Measurements from ENCODE around the gene SMCO4. TPM values are rescaled to one million over a fixed set of nuclear protein-coding genes. Genes with fewer than 3 reads are reported as not detected.

Gene SMCO4
- total RNA-seq, 6 experiments from 2014 or later = 8.6 to 13.1 (median 11.0) TPM

- Mint-ChIP-seq H3K4me1 (ENCODE audit: low read depth) (peaks cover 23% of the 10 kb centered on the region), H3K9me3 (no peaks in the 10 kb centered on the region), H3K27ac (no peak overlapping the region), H3K27me3 (ENCODE audit: insufficient read depth) (peaks cover 1% of the 10 kb centered on the region; the same call in 1 of the 2 replicates), H3K36me3 (ENCODE audit: low read depth) (no peaks in the 10 kb centered on the region), H3K4me3 (no peak overlapping the region)
- no peak for DNase-seq
- no peak for TF ChIP-seq CTCF (IDR thresholded peaks at IDR 0.05)
Measured at GRCh38 chr11:93477684-93478234, 65.4 kb downstream of the SMCO4 start.

GRCh38 chr11:93476796-93477195, 66.4 kb downstream of the SMCO4 start:
- Mint-ChIP-seq H3K27me3 (ENCODE audit: insufficient read depth) (peaks cover 1% of the 10 kb centered on the region; the same call in 1 of the 2 replicates), H3K36me3 (ENCODE audit: low read depth) (no peaks in the 10 kb centered on the region), H3K9me3 (no peaks in the 10 kb centered on the region), H3K4me3 (no peak overlapping the region), H3K4me1 (ENCODE audit: low read depth) (peaks cover 23% of the 10 kb centered on the region), H3K27ac (peak overlapping the region; percentile 52)
- peak; percentile 81 for DNase-seq
- TF ChIP-seq CTCF (IDR thresholded peaks at IDR 0.05) = no peak

- DNase-seq = no peak
- no peak for TF ChIP-seq CTCF (IDR thresholded peaks at IDR 0.05)
- H3K27me3 Mint-ChIP-seq (ENCODE audit: insufficient read depth) = peaks cover 1% of the 10 kb centered on the region; the same call in 1 of the 2 replicates
- H3K9me3 Mint-ChIP-seq = no peaks in the 10 kb centered on the region
- H3K4me1 Mint-ChIP-seq (ENCODE audit: low read depth) = peaks cover 23% of the 10 kb centered on the region
- H3K27ac Mint-ChIP-seq = no peak overlapping the region
- no peak overlapping the region for H3K4me3 Mint-ChIP-seq
- no peaks in the 10 kb centered on the region for H3K36me3 Mint-ChIP-seq (ENCODE audit: low read depth)
Measured at GRCh38 chr11:93474123-93474522, 69.1 kb downstream of the SMCO4 start.

- H3K27me3 Mint-ChIP-seq (ENCODE audit: insufficient read depth) = no peaks in the 10 kb centered on the region; the same call in 1 of the 2 replicates
- H3K36me3 Mint-ChIP-seq (ENCODE audit: low read depth) = no peaks in the 10 kb centered on the region
- H3K4me1 Mint-ChIP-seq (ENCODE audit: low read depth) = no peaks in the 10 kb centered on the region
- no peak for TF ChIP-seq CTCF (IDR thresholded peaks at IDR 0.05)
- no peak overlapping the region for H3K27ac Mint-ChIP-seq
- H3K4me3 Mint-ChIP-seq = no peak overlapping the region
- no peaks in the 10 kb centered on the region for H3K9me3 Mint-ChIP-seq
- DNase-seq = no peak
Measured at GRCh38 chr11:93468290-93468689, 74.9 kb downstream of the SMCO4 start.

GRCh38 chr11:93467054-93467453, 76.1 kb downstream of the SMCO4 start:
- no peak overlapping the region for H3K27ac Mint-ChIP-seq
- DNase-seq = no peak
- H3K27me3 Mint-ChIP-seq (ENCODE audit: insufficient read depth) = no peaks in the 10 kb centered on the region; the same call in none of the 2 replicates
- no peak overlapping the region for H3K4me3 Mint-ChIP-seq
- no peaks in the 10 kb centered on the region for H3K36me3 Mint-ChIP-seq (ENCODE audit: low read depth)
- no peaks in the 10 kb centered on the region; the same call in 1 of the 2 replicates for H3K9me3 Mint-ChIP-seq
- TF ChIP-seq CTCF (IDR thresholded peaks at IDR 0.05) = no peak
- H3K4me1 Mint-ChIP-seq (ENCODE audit: low read depth) = no peaks in the 10 kb centered on the region

All from HFFc6 (cell line).